GM19438 (cell line): Measurements from ENCODE around the gene PGAM1.
"Not testable (repeated sequence)": the region's sequence is repeated elsewhere in the genome, so short reads cannot be mapped to it uniquely, and the experiment has no call there.

Experiments
- ATAC-seq: cut with Tn5 transposase; IDR thresholded peaks from one replicate; pipeline ENCODE4 v1.9.1; 2021; ENCODE audit warnings: low read depth; ENCODE audit not compliant: unreplicated experiment

Gene PGAM1

GRCh38 chr10:97407211-97407951 lies 18.6 kb upstream of the PGAM1 start:
- ATAC-seq, result peak; percentile 97

GRCh38 chr10:97407952-97408248 lies 18.1 kb upstream of the PGAM1 start:
- ATAC-seq, result no peak

GRCh38 chr10:97408496-97408992 lies 17.4 kb upstream of the PGAM1 start:
- no peak for ATAC-seq

- ATAC-seq, result no peak
These were observed 14.6 kb upstream of the PGAM1 start for GRCh38 chr10:97411406-97411805.

- no peak for ATAC-seq
These were observed 13.1 kb upstream of the PGAM1 start for GRCh38 chr10:97412891-97413304.

GRCh38 chr10:97416565-97416964 lies 9.4 kb upstream of the PGAM1 start:
- no peak for ATAC-seq

- not testable (repeated sequence) for ATAC-seq
These were observed 2.3 kb upstream of the PGAM1 start for GRCh38 chr10:97423757-97424098.

GRCh38 chr10:97426776-97427570 lies 982 bp downstream of the PGAM1 start:
- ATAC-seq, result no peak

- no peak for ATAC-seq
These were observed 1.7 kb downstream of the PGAM1 start for GRCh38 chr10:97427571-97428179.

- ATAC-seq, result no peak
These were observed 2.6 kb downstream of the PGAM1 start for GRCh38 chr10:97428572-97428981.

GRCh38 chr10:97434055-97434454 lies 8.1 kb downstream of the PGAM1 start:
- no peak for ATAC-seq

GRCh38 chr10:97434557-97434956 lies 8.6 kb downstream of the PGAM1 start:
- ATAC-seq, result no peak

GRCh38 chr10:97435211-97435610 lies 9.2 kb downstream of the PGAM1 start:
- ATAC-seq, result no peak

- no peak for ATAC-seq
These were observed 16.3 kb downstream of the PGAM1 start for GRCh38 chr10:97442277-97442676.

GRCh38 chr10:97444212-97444611 lies 18.2 kb downstream of the PGAM1 start:
- ATAC-seq, result no peak

GRCh38 chr10:97445357-97445721 lies 19.3 kb downstream of the PGAM1 start:
- no peak for ATAC-seq

- ATAC-seq, result peak; percentile 95
These were observed 20.0 kb downstream of the PGAM1 start, which contains the start of the genes EXOSC1 and ZDHHC16 for GRCh38 chr10:97445722-97446639. TSS of gene EXOSC1 (minus strand) at chr10:97446006. CDS start at chr10:97445985, 21 bp downstream. TSS of gene ZDHHC16 (plus strand) at chr10:97446175. CDS start at chr10:97451676, 5,501 bp downstream.

- no peak for ATAC-seq
These were observed 24.8 kb downstream of the PGAM1 start for GRCh38 chr10:97450828-97451227.

GRCh38 chr10:97451605-97452004 lies 25.6 kb downstream of the PGAM1 start:
- ATAC-seq, result no peak

GRCh38 chr10:97452352-97452751 lies 26.4 kb downstream of the PGAM1 start:
- ATAC-seq, result no peak
